ENCODE measurements around the gene SNAPC4. TPM values are rescaled to one million over a fixed set of nuclear protein-coding genes. Genes with fewer than 3 reads are reported as not detected.

SNAPC4 gene
- 1 to 10 TPM; 5.7 to 6.7 TPM for total RNA-seq
- polyA plus RNA-seq (ENCODE audit: insufficient read length in 2 of 2) = 10 to 100 TPM; 14.3 to 17.9 TPM
- long read RNA-seq, donor 1 = 0 reads
- long read RNA-seq, donor 2 = 0 reads
- long read RNA-seq, donor 3 = 0 reads
- long read RNA-seq, donor 4, partial matches to known transcripts = 5 of 5 reads
- long read RNA-seq, donor 4, other reads (novel, unspliced or antisense) = 0 of 5 reads

GRCh38 chr9:136400038-136400834 lies at the start of gene SNAPC4:
TSS of gene SNAPC4 (minus strand) at chr9:136400170. CDS start at chr9:136398428, 1,742 bp downstream.
- WGBS (ENCODE audit: insufficient coverage) = 8% methylated on average over 71 of the region's 71 CpGs
- DNase-seq (ENCODE audit: low read depth in 4 of 6, low spot score in 6 of 6) = peak; percentile 49 to 96 (median 78)
- peaks cover 21% of the 10 kb centered on the region for H3K4me1 ChIP-seq (ENCODE audit: control insufficient read depth, insufficient read depth, low read length)
- peak within 1 kb of the TSS; percentile 62 for H3K4me3 ChIP-seq (ENCODE audit: low read depth, low read length)
- no peaks in the 10 kb centered on the region for H3K27me3 ChIP-seq (ENCODE audit: control insufficient read depth, insufficient read depth, low read length)
- H3K9me3 ChIP-seq (ENCODE audit: control insufficient read depth, insufficient read depth, low read length) = no peaks in the 10 kb centered on the region
- no peak within 1 kb of the TSS for H3K27ac ChIP-seq (ENCODE audit: low read depth, low read length)
- H3K36me3 ChIP-seq (ENCODE audit: control insufficient read depth, insufficient read depth, low read length) = peaks cover 79% of the 10 kb centered on the region

- Histone ChIP-seq H3K9me3 (ENCODE audit: control insufficient read depth, insufficient read depth, low read length) (no peaks in the 10 kb centered on the region), H3K36me3 (ENCODE audit: control insufficient read depth, insufficient read depth, low read length) (peaks cover 82% of the 10 kb centered on the region), H3K4me3 (ENCODE audit: low read depth, low read length) (no peak overlapping the region), H3K27ac (ENCODE audit: low read depth, low read length) (no peak overlapping the region), H3K27me3 (ENCODE audit: control insufficient read depth, insufficient read depth, low read length) (no peaks in the 10 kb centered on the region), H3K4me1 (ENCODE audit: control insufficient read depth, insufficient read depth, low read length) (no peaks in the 10 kb centered on the region)
- no peak for DNase-seq (ENCODE audit: low read depth in 4 of 6, low spot score in 6 of 6)
- WGBS (ENCODE audit: insufficient coverage) = 96% methylated on average over 3 of the region's 3 CpGs
Observed at GRCh38 chr9:136448655-136449054, 48.7 kb upstream of the SNAPC4 start.

GRCh38 chr9:136447173-136447778 lies 47.3 kb upstream of the SNAPC4 start:
- DNase-seq (ENCODE audit: low read depth in 4 of 6, low spot score in 6 of 6) = no peak
- peaks cover 91% of the 10 kb centered on the region for H3K36me3 ChIP-seq (ENCODE audit: control insufficient read depth, insufficient read depth, low read length)
- no peak overlapping the region for H3K4me3 ChIP-seq (ENCODE audit: low read depth, low read length)
- no peaks in the 10 kb centered on the region for H3K4me1 ChIP-seq (ENCODE audit: control insufficient read depth, insufficient read depth, low read length)
- WGBS (ENCODE audit: insufficient coverage) = 96% methylated on average over 23 of the region's 27 CpGs
- H3K27ac ChIP-seq (ENCODE audit: low read depth, low read length) = no peak overlapping the region
- no peaks in the 10 kb centered on the region for H3K9me3 ChIP-seq (ENCODE audit: control insufficient read depth, insufficient read depth, low read length)
- H3K27me3 ChIP-seq (ENCODE audit: control insufficient read depth, insufficient read depth, low read length) = no peaks in the 10 kb centered on the region

- Histone ChIP-seq H3K27me3 (ENCODE audit: control insufficient read depth, insufficient read depth, low read length) (no peaks in the 10 kb centered on the region), H3K36me3 (ENCODE audit: control insufficient read depth, insufficient read depth, low read length) (peaks cover 97% of the 10 kb centered on the region), H3K27ac (ENCODE audit: low read depth, low read length) (no peak overlapping the region), H3K4me3 (ENCODE audit: low read depth, low read length) (no peak overlapping the region), H3K4me1 (ENCODE audit: control insufficient read depth, insufficient read depth, low read length) (no peaks in the 10 kb centered on the region), H3K9me3 (ENCODE audit: control insufficient read depth, insufficient read depth, low read length) (no peaks in the 10 kb centered on the region)
- DNase-seq (ENCODE audit: low read depth in 4 of 6, low spot score in 6 of 6) = no peak
- WGBS (ENCODE audit: insufficient coverage) = 91% methylated on average over 6 of the region's 7 CpGs
Observed at GRCh38 chr9:136445799-136446198, 45.8 kb upstream of the SNAPC4 start.

- 94% methylated on average over 20 of the region's 20 CpGs for WGBS (ENCODE audit: insufficient coverage)
- DNase-seq (ENCODE audit: low read depth in 4 of 6, low spot score in 6 of 6) = no peak
Observed at GRCh38 chr9:136444102-136444501, 44.1 kb upstream of the SNAPC4 start.

GRCh38 chr9:136443687-136444086 lies 43.7 kb upstream of the SNAPC4 start:
- no peak for DNase-seq (ENCODE audit: low read depth in 4 of 6, low spot score in 6 of 6)
- no peaks in the 10 kb centered on the region for H3K9me3 ChIP-seq (ENCODE audit: control insufficient read depth, insufficient read depth, low read length)
- H3K27ac ChIP-seq (ENCODE audit: low read depth, low read length) = no peak overlapping the region
- no peaks in the 10 kb centered on the region for H3K27me3 ChIP-seq (ENCODE audit: control insufficient read depth, insufficient read depth, low read length)
- 97% methylated on average over 4 of the region's 7 CpGs for WGBS (ENCODE audit: insufficient coverage)
- H3K4me1 ChIP-seq (ENCODE audit: control insufficient read depth, insufficient read depth, low read length) = peaks cover 5% of the 10 kb centered on the region
- no peak overlapping the region for H3K4me3 ChIP-seq (ENCODE audit: low read depth, low read length)
- H3K36me3 ChIP-seq (ENCODE audit: control insufficient read depth, insufficient read depth, low read length) = peaks cover 83% of the 10 kb centered on the region

More at GRCh38 chr9:136444102-136444501, 44.1 kb upstream of the SNAPC4 start:
- Histone ChIP-seq H3K27me3 (ENCODE audit: control insufficient read depth, insufficient read depth, low read length) (no peaks in the 10 kb centered on the region), H3K36me3 (ENCODE audit: control insufficient read depth, insufficient read depth, low read length) (peaks cover 88% of the 10 kb centered on the region), H3K9me3 (ENCODE audit: control insufficient read depth, insufficient read depth, low read length) (no peaks in the 10 kb centered on the region), H3K4me1 (ENCODE audit: control insufficient read depth, insufficient read depth, low read length) (peaks cover 5% of the 10 kb centered on the region), H3K27ac (ENCODE audit: low read depth, low read length) (no peak overlapping the region), H3K4me3 (ENCODE audit: low read depth, low read length) (no peak overlapping the region)

GRCh38 chr9:136443087-136443486 lies 43.1 kb upstream of the SNAPC4 start:
- H3K27me3 ChIP-seq (ENCODE audit: control insufficient read depth, insufficient read depth, low read length) = no peaks in the 10 kb centered on the region
- H3K36me3 ChIP-seq (ENCODE audit: control insufficient read depth, insufficient read depth, low read length) = peaks cover 77% of the 10 kb centered on the region
- H3K4me3 ChIP-seq (ENCODE audit: low read depth, low read length) = no peak overlapping the region
- 95% methylated on average over 14 of the region's 15 CpGs for WGBS (ENCODE audit: insufficient coverage)
- no peaks in the 10 kb centered on the region for H3K9me3 ChIP-seq (ENCODE audit: control insufficient read depth, insufficient read depth, low read length)
- DNase-seq (ENCODE audit: low read depth in 4 of 6, low spot score in 6 of 6) = no peak
- no peak overlapping the region for H3K27ac ChIP-seq (ENCODE audit: low read depth, low read length)
- H3K4me1 ChIP-seq (ENCODE audit: control insufficient read depth, insufficient read depth, low read length) = peaks cover 8% of the 10 kb centered on the region

GRCh38 chr9:136442265-136442664 lies 42.3 kb upstream of the SNAPC4 start:
- DNase-seq (ENCODE audit: low read depth in 4 of 6, low spot score in 6 of 6) = no peak
- Histone ChIP-seq H3K4me3 (ENCODE audit: low read depth, low read length) (no peak overlapping the region), H3K4me1 (ENCODE audit: control insufficient read depth, insufficient read depth, low read length) (peaks cover 16% of the 10 kb centered on the region), H3K9me3 (ENCODE audit: control insufficient read depth, insufficient read depth, low read length) (no peaks in the 10 kb centered on the region), H3K27ac (ENCODE audit: low read depth, low read length) (no peak overlapping the region), H3K36me3 (ENCODE audit: control insufficient read depth, insufficient read depth, low read length) (peaks cover 79% of the 10 kb centered on the region), H3K27me3 (ENCODE audit: control insufficient read depth, insufficient read depth, low read length) (no peaks in the 10 kb centered on the region)
- 95% methylated on average over 3 of the region's 5 CpGs for WGBS (ENCODE audit: insufficient coverage)

- no peaks in the 10 kb centered on the region for H3K9me3 ChIP-seq (ENCODE audit: control insufficient read depth, insufficient read depth, low read length)
- H3K4me3 ChIP-seq (ENCODE audit: low read depth, low read length) = no peak overlapping the region
- no peak overlapping the region for H3K27ac ChIP-seq (ENCODE audit: low read depth, low read length)
- no peak for DNase-seq (ENCODE audit: low read depth in 4 of 6, low spot score in 6 of 6)
- H3K4me1 ChIP-seq (ENCODE audit: control insufficient read depth, insufficient read depth, low read length) = peaks cover 21% of the 10 kb centered on the region
- no peaks in the 10 kb centered on the region for H3K27me3 ChIP-seq (ENCODE audit: control insufficient read depth, insufficient read depth, low read length)
- H3K36me3 ChIP-seq (ENCODE audit: control insufficient read depth, insufficient read depth, low read length) = peaks cover 79% of the 10 kb centered on the region
- WGBS (ENCODE audit: insufficient coverage) = 89% methylated on average over 17 of the region's 17 CpGs
Observed at GRCh38 chr9:136441681-136442245, 41.8 kb upstream of the SNAPC4 start.
